Spleen (tissue), 7 donors: Measurements from ENCODE around the gene TMEM255B.

ENCODE experiments used
- CTCF ChIP-seq, 11 experiments: fragments of 200-600 bp in 7 of 11; fragments of 450-650 bp in 4 of 11; sonication (generic) in 4 of 11; IDR thresholded peaks in 8 of 11; conservative IDR thresholded peaks in 3 of 11; 1 replicate in 7 of 11; 2 replicates in 4 of 11; pipeline versions ENCODE4 v1.4.0 to v1.8.0; 2016 to 2021; ENCODE audit warnings: antibody characterized with exemption in 11 of 11, inconsistent platforms in 4 of 11, mild to moderate bottlenecking in 1 of 11
- POLR2A ChIP-seq, 3 donors: fragments of 450-650 bp; IDR thresholded peaks; one replicate each; pipeline ENCODE4 v1.5.1; 2017; ENCODE audit warnings: antibody characterized with exemption in 3 of 3, mild to moderate bottlenecking in 1 of 3
- POLR2AphosphoS5 ChIP-seq, 3 donors: sonication (generic); formaldehyde crosslinking; IDR thresholded peaks; one replicate each; pipeline ENCODE4 v1.5.1; 2017; ENCODE audit warnings: antibody characterized with exemption in 3 of 3
- donor health status: DM: no; HTN: no; CAD: no; lungs with moderate emphysema.
- donor health status: DM: no; HTN: no; CAD: no.
- donor health status: DM: no; HTN: no; CAD: no.

GRCh38 chr13:113770441-113770840, 11.4 kb downstream of the TMEM255B start:
- no peak for TF ChIP-seq CTCF (IDR thresholded peaks at IDR 0.05 in 8 of 11, conservative IDR thresholded peaks at IDR 0.05 in 3 of 11)
- TF ChIP-seq POLR2A (IDR thresholded peaks at IDR 0.05): no peak
- no peak for TF ChIP-seq POLR2AphosphoS5 (IDR thresholded peaks at IDR 0.05)
